Measurements from ENCODE around the gene SLC4A8.

SLC4A8 gene

GRCh38 chr12:51428256-51428655 is 3.6 kb downstream of the SLC4A8 start:
- CTCF ChIA-PET, result interaction anchor here (0.6 to 14.7 kb wide), 7 partner anchors 13 to 447 kb away, joined by 3 to 234 read pairs (median 3); no protein-coding TSS in a partner anchor
- no peak overlapping the region for H3K4me3 ChIP-seq (ENCODE audit: low read depth, low read length)
- no peak for DNase-seq (ENCODE audit: low read depth, low spot score)
- POLR2A ChIA-PET, result no interaction called here
- no peak for TF ChIP-seq CTCF (IDR thresholded peaks at IDR 0.05; ENCODE audit: insufficient read depth, low read length, missing control alignments)

GRCh38 chr12:51429700-51430099 is 5.1 kb downstream of the SLC4A8 start:
- no peak for DNase-seq (ENCODE audit: low read depth, low spot score)
- CTCF ChIA-PET, result interaction anchor here (1.2 to 14.7 kb wide), 4 partner anchors 9 to 445 kb away, joined by 5 to 234 read pairs (median 9); no protein-coding TSS in a partner anchor
- TF ChIP-seq CTCF (IDR thresholded peaks at IDR 0.05; ENCODE audit: insufficient read depth, low read length, missing control alignments), result no peak
- H3K4me3 ChIP-seq (ENCODE audit: low read depth, low read length), result no peak overlapping the region
- POLR2A ChIA-PET, result no interaction called here

GRCh38 chr12:51430196-51430895 is 5.7 kb downstream of the SLC4A8 start:
- ChIA-PET CTCF (interaction anchor here (0.8 to 14.7 kb wide), 5 partner anchors 10 to 445 kb away, joined by 3 to 234 read pairs (median 7); no protein-coding TSS in a partner anchor), POLR2A (no interaction called here)
- TF ChIP-seq CTCF (IDR thresholded peaks at IDR 0.05; ENCODE audit: insufficient read depth, low read length, missing control alignments), result no peak
- DNase-seq (ENCODE audit: low read depth, low spot score), result no peak
- no peak overlapping the region for H3K4me3 ChIP-seq (ENCODE audit: low read depth, low read length)

- no peak for DNase-seq (ENCODE audit: low read depth, low spot score)
- POLR2A ChIA-PET, result no interaction called here
Observed at GRCh38 chr12:51432921-51433320, 8.3 kb downstream of the SLC4A8 start.

GRCh38 chr12:51434305-51434704 is 9.7 kb downstream of the SLC4A8 start:
- POLR2A ChIA-PET, result no interaction called here
- no peak overlapping the region for H3K4me3 ChIP-seq (ENCODE audit: low read depth, low read length)
- no peak for TF ChIP-seq CTCF (IDR thresholded peaks at IDR 0.05; ENCODE audit: insufficient read depth, low read length, missing control alignments)
- CTCF ChIA-PET, result interaction anchor here (1.9 kb wide), 1 partner anchor 10 kb away, joined by 6 read pairs; the partner anchor contains the start of gene SLC4A8
- DNase-seq (ENCODE audit: low read depth, low spot score), result no peak

More at GRCh38 chr12:51432921-51433320, 8.3 kb downstream of the SLC4A8 start:
- CTCF ChIA-PET, result interaction anchor here (0.7 to 1.9 kb wide), 4 partner anchors 9 to 490 kb away, joined by 3 to 6 read pairs (median 4); partner anchors contain the start of gene SLC4A8
- no peak overlapping the region for H3K4me3 ChIP-seq (ENCODE audit: low read depth, low read length)
- no peak for TF ChIP-seq CTCF (IDR thresholded peaks at IDR 0.05; ENCODE audit: insufficient read depth, low read length, missing control alignments)

GRCh38 chr12:51437431-51437830 is 12.8 kb downstream of the SLC4A8 start:
- CTCF ChIA-PET, result interaction anchor here (0.8 to 2.3 kb wide), 5 partner anchors 11 to 24 kb away, joined by 3 to 6 read pairs (median 4); partner anchors contain the start of gene SLC4A8
- TF ChIP-seq CTCF (IDR thresholded peaks at IDR 0.05; ENCODE audit: insufficient read depth, low read length, missing control alignments), result no peak

More at GRCh38 chr12:51437431-51437830, 12.8 kb downstream of the SLC4A8 start:
- DNase-seq (ENCODE audit: low read depth, low spot score), result no peak
- no peak overlapping the region for H3K4me3 ChIP-seq (ENCODE audit: low read depth, low read length)
- POLR2A ChIA-PET, result no interaction called here
